Naive thymus-derived CD4-positive, alpha-beta T cell (primary cell): ENCODE data around the gene MAGI3. TPM values are rescaled to one million over a fixed set of nuclear protein-coding genes. Genes with fewer than 3 reads are reported as not detected.
A peak's percentile ranks its signal among the peaks of the same experiment; 100 is the strongest.

ENCODE experiments used
- ATAC-seq: fragments of 150-1000 bp; cut with Tn5 transposase; 2 replicates; pipeline ENCODE4 v1.10.0; 2021; ENCODE audit warnings: mild to moderate bottlenecking, moderate library complexity
- CTCF ChIA-PET: fragments of 350-600 bp; sonication (Branson Sonifier 250); formaldehyde crosslinking; loops from one replicate; lab custom pipeline; 2021; ENCODE audit warnings: antibody characterized with exemption; lab: Charles Lee
- POLR2A ChIA-PET: fragments of 350-600 bp; sonication (Branson Sonifier 250); formaldehyde crosslinking; loops from one replicate; lab custom pipeline; 2021; ENCODE audit warnings: antibody characterized with exemption, inconsistent platforms; lab: Charles Lee
- DNase-seq, 9 donors: peaks; one replicate each; pipeline versions ENCODE4 v3.0.0 to v3.0.0-alpha.2; 2020 to 2022; ENCODE audit warnings: mixed read lengths in 1 of 9
- H3K27ac ChIP-seq: one replicate; pipeline ENCODE4 v1.7.0; 2013; ENCODE audit warnings: mild to moderate bottlenecking, low read depth, low read length, moderate library complexity
- H3K27me3 ChIP-seq, 2 donors: one replicate each; pipeline ENCODE4 v1.7.0; 2013; ENCODE audit warnings: low read length in 2 of 2, mild to moderate bottlenecking in 2 of 2, moderate library complexity in 2 of 2; ENCODE audit not compliant: control insufficient read depth in 2 of 2, insufficient read depth in 2 of 2
- H3K36me3 ChIP-seq, 3 experiments: 1 replicate in 2 of 3; 2 replicates in 1 of 3; pipeline ENCODE4 v1.7.0; 2013; ENCODE audit warnings: low read length in 3 of 3, mild to moderate bottlenecking in 3 of 3, moderate library complexity in 1 of 3; ENCODE audit not compliant: insufficient read depth in 3 of 3, control insufficient read depth in 2 of 3
- H3K4me1 ChIP-seq, 2 donors: one replicate each; pipeline ENCODE4 v1.7.0; 2013; ENCODE audit warnings: low read length in 2 of 2, mild to moderate bottlenecking in 2 of 2, moderate library complexity in 1 of 2; ENCODE audit not compliant: control insufficient read depth in 2 of 2, insufficient read depth in 2 of 2
- H3K4me3 ChIP-seq: 2 replicates; pipeline ENCODE4 v1.7.0; 2013; ENCODE audit warnings: mild to moderate bottlenecking, low read length
- H3K9me3 ChIP-seq, 3 experiments: 1 replicate in 2 of 3; 2 replicates in 1 of 3; pipeline ENCODE4 v1.7.0; 2013; ENCODE audit warnings: low read length in 3 of 3; ENCODE audit not compliant: control insufficient read depth in 2 of 3
- H3K27ac Mint-ChIP-seq, 9 donors: one replicate each; pipeline ENCODE4 v1.8.0; 2020 to 2022; ENCODE audit warnings: mixed read lengths in 9 of 9, mild to moderate bottlenecking in 8 of 9, moderate library complexity in 5 of 9, inconsistent platforms in 2 of 9
- H3K27me3 Mint-ChIP-seq, 5 donors: one replicate each; pipeline ENCODE4 v1.8.0; 2021 to 2022; ENCODE audit warnings: mixed read lengths in 5 of 5, mild to moderate bottlenecking in 1 of 5
- H3K36me3 Mint-ChIP-seq, 5 donors: one replicate each; pipeline ENCODE4 v1.8.0; 2020 to 2022; ENCODE audit warnings: mixed read lengths in 5 of 5, mild to moderate bottlenecking in 3 of 5, inconsistent platforms in 1 of 5
- H3K4me1 Mint-ChIP-seq, 7 donors: one replicate each; pipeline ENCODE4 v1.8.0; 2020 to 2022; ENCODE audit warnings: mixed read lengths in 7 of 7, mild to moderate bottlenecking in 3 of 7, inconsistent platforms in 1 of 7
- H3K4me3 Mint-ChIP-seq, 10 donors: one replicate each; pipeline ENCODE4 v1.8.0; 2020 to 2022; ENCODE audit warnings: mild to moderate bottlenecking in 10 of 10, mixed read lengths in 10 of 10, moderate library complexity in 6 of 10, inconsistent platforms in 2 of 10
- H3K9me3 Mint-ChIP-seq, 11 donors: one replicate each; pipeline ENCODE4 v1.8.0; 2020 to 2022; ENCODE audit warnings: mixed read lengths in 11 of 11, mild to moderate bottlenecking in 4 of 11, inconsistent platforms in 1 of 11, moderate library complexity in 1 of 11
- intact Hi-C, 2 donors: fragments of 100-400 bp; cut with micrococcal nuclease; formaldehyde crosslinking; loops; one replicate each; pipeline ENCODE4 v1.15.1; 2023
- polyA plus RNA-seq, 2 donors: library from polyadenylated mRNA; unstranded; fragments of 300-500 nt; fragmentation: Illumina TruSeq; gene quantifications; one replicate each; pipeline ENCODE4 v1.2.3, GENCODE V29; 2021
- total RNA-seq, 6 experiments: library from RNA in 5 of 6; stranded (reverse) in 5 of 6; gene quantifications; 1 replicate in 5 of 6; 2 replicates in 1 of 6; pipeline ENCODE4 v1.2.3 and lab custom pipeline; 2021 to 2026

The MAGI3 gene
- total and polyA plus RNA-seq, 7 experiments from 2014 or later, result 3.6 to 8.8 (median 6.6) TPM

- CTCF ChIA-PET, result interaction anchor here (0.7 kb wide), 1 partner anchor 16 kb away, joined by 3 read pairs; no protein-coding TSS in a partner anchor
- H3K27me3 ChIP-seq, result no peaks in the 10 kb centered on the region
- H3K4me3 Mint-ChIP-seq, result no peak overlapping the region
- no peak overlapping the region for H3K4me3 ChIP-seq
- H3K27ac Mint-ChIP-seq, result no peak overlapping the region
- no peak overlapping the region for H3K27ac ChIP-seq
- POLR2A ChIA-PET, result no interaction called here
- intact Hi-C loops, result no loop called here
- DNase-seq (no peak), ATAC-seq (no peak)
- H3K4me1 ChIP-seq, result no peaks in the 10 kb centered on the region
- H3K9me3 Mint-ChIP-seq, result no peaks in the 10 kb centered on the region
- peaks cover 0 to 2% (median 0%) of the 10 kb centered on the region in 7 donors for H3K4me1 Mint-ChIP-seq
- H3K36me3 Mint-ChIP-seq, result peaks cover 0 to 27% (median 2%) of the 10 kb centered on the region in 5 donors
- H3K9me3 ChIP-seq, result no peaks in the 10 kb centered on the region
- H3K27me3 Mint-ChIP-seq, result no peaks in the 10 kb centered on the region
- H3K36me3 ChIP-seq, result no peaks in the 10 kb centered on the region
These were observed 264.6 kb downstream of the MAGI3 start for GRCh38 chr1:113654883-113655282.

- DNase-seq (no peak), ATAC-seq (no peak)
- Mint-ChIP-seq H3K4me1 (no peaks in the 10 kb centered on the region), H3K27me3 (no peaks in the 10 kb centered on the region), H3K4me3 (no peak overlapping the region), H3K27ac (no peak overlapping the region), H3K9me3 (no peaks in the 10 kb centered on the region), H3K36me3 (peaks cover 0 to 19% (median 4%) of the 10 kb centered on the region in 5 donors)
- Histone ChIP-seq H3K4me1 (no peaks in the 10 kb centered on the region), H3K27me3 (no peaks in the 10 kb centered on the region), H3K36me3 (no peaks in the 10 kb centered on the region), H3K27ac (no peak overlapping the region), H3K9me3 (no peaks in the 10 kb centered on the region), H3K4me3 (no peak overlapping the region)
- ChIA-PET POLR2A (no interaction called here), CTCF (no interaction called here)
- intact Hi-C loops, result no loop called here
These were observed 266.8 kb downstream of the MAGI3 start for GRCh38 chr1:113657126-113657525.

- intact Hi-C loops, result no loop called here
- Mint-ChIP-seq H3K27ac (no peak overlapping the region), H3K9me3 (no peaks in the 10 kb centered on the region), H3K4me3 (no peak overlapping the region), H3K27me3 (no peaks in the 10 kb centered on the region), H3K36me3 (peaks cover 0 to 17% (median 4%) of the 10 kb centered on the region in 5 donors), H3K4me1 (no peaks in the 10 kb centered on the region)
- H3K4me1 ChIP-seq, result no peaks in the 10 kb centered on the region
- no peaks in the 10 kb centered on the region for H3K9me3 ChIP-seq
- H3K36me3 ChIP-seq, result no peaks in the 10 kb centered on the region
- ATAC-seq (no peak), DNase-seq (no peak)
- no peak overlapping the region for H3K4me3 ChIP-seq
- CTCF ChIA-PET, result no interaction called here
- POLR2A ChIA-PET, result interaction anchor here (0.7 kb wide), 1 partner anchor 193 kb away, joined by 3 read pairs; no protein-coding TSS in a partner anchor
- no peaks in the 10 kb centered on the region for H3K27me3 ChIP-seq
- H3K27ac ChIP-seq, result no peak overlapping the region
These were observed 267.3 kb downstream of the MAGI3 start for GRCh38 chr1:113657556-113658063.

- intact Hi-C loops, result no loop called here
- H3K36me3 Mint-ChIP-seq, result peaks cover 0 to 13% (median 4%) of the 10 kb centered on the region in 5 donors
- Histone ChIP-seq H3K36me3 (no peaks in the 10 kb centered on the region), H3K27me3 (no peaks in the 10 kb centered on the region), H3K4me1 (no peaks in the 10 kb centered on the region), H3K4me3 (no peak overlapping the region), H3K27ac (no peak overlapping the region), H3K9me3 (no peaks in the 10 kb centered on the region)
- H3K27ac Mint-ChIP-seq, result no peak overlapping the region
- DNase-seq, result no peak
- POLR2A ChIA-PET, result no interaction called here
- CTCF ChIA-PET, result no interaction called here
- no peaks in the 10 kb centered on the region for H3K27me3 Mint-ChIP-seq
- no peak overlapping the region for H3K4me3 Mint-ChIP-seq
- no peak for ATAC-seq
- H3K9me3 Mint-ChIP-seq, result no peaks in the 10 kb centered on the region
- H3K4me1 Mint-ChIP-seq, result no peaks in the 10 kb centered on the region
These were observed 268.7 kb downstream of the MAGI3 start for GRCh38 chr1:113659035-113659434.

GRCh38 chr1:113659556-113659955 lies 269.2 kb downstream of the MAGI3 start:
- no peaks in the 10 kb centered on the region for H3K4me1 Mint-ChIP-seq
- no peak for ATAC-seq
- H3K27me3 ChIP-seq, result no peaks in the 10 kb centered on the region

GRCh38 chr1:113660088-113660487 lies 269.8 kb downstream of the MAGI3 start:
- ChIA-PET CTCF (no interaction called here), POLR2A (no interaction called here)
- H3K27me3 Mint-ChIP-seq, result no peaks in the 10 kb centered on the region

More at GRCh38 chr1:113659556-113659955, 269.2 kb downstream of the MAGI3 start:
- ChIA-PET CTCF (no interaction called here), POLR2A (no interaction called here)
- Histone ChIP-seq H3K4me3 (no peak overlapping the region), H3K36me3 (no peaks in the 10 kb centered on the region), H3K4me1 (no peaks in the 10 kb centered on the region), H3K9me3 (no peaks in the 10 kb centered on the region), H3K27ac (no peak overlapping the region)
- no peak overlapping the region for H3K4me3 Mint-ChIP-seq
- no peak overlapping the region for H3K27ac Mint-ChIP-seq
- peaks cover 0 to 12% (median 4%) of the 10 kb centered on the region in 5 donors for H3K36me3 Mint-ChIP-seq
- no peak for DNase-seq
- H3K9me3 Mint-ChIP-seq, result no peaks in the 10 kb centered on the region
- no peaks in the 10 kb centered on the region for H3K27me3 Mint-ChIP-seq
- intact Hi-C loops, result no loop called here

GRCh38 chr1:113662101-113662500 lies 271.8 kb downstream of the MAGI3 start:
- Mint-ChIP-seq H3K27me3 (no peaks in the 10 kb centered on the region), H3K4me3 (no peak overlapping the region), H3K36me3 (peaks cover 2 to 20% (median 6%) of the 10 kb centered on the region in 5 donors), H3K4me1 (no peaks in the 10 kb centered on the region), H3K9me3 (no peaks in the 10 kb centered on the region), H3K27ac (peak overlapping the region in 1 of 9 donors; percentile 2)
- POLR2A ChIA-PET, result no interaction called here
- no peak for ATAC-seq
- no peak overlapping the region for H3K27ac ChIP-seq
- no peak for DNase-seq
- no peaks in the 10 kb centered on the region for H3K4me1 ChIP-seq
- no peaks in the 10 kb centered on the region for H3K36me3 ChIP-seq
- CTCF ChIA-PET, result no interaction called here
- no peaks in the 10 kb centered on the region for H3K27me3 ChIP-seq
- intact Hi-C loops, result no loop called here
- H3K9me3 ChIP-seq, result no peaks in the 10 kb centered on the region
- no peak overlapping the region for H3K4me3 ChIP-seq

More at GRCh38 chr1:113660088-113660487, 269.8 kb downstream of the MAGI3 start:
- H3K9me3 Mint-ChIP-seq, result no peaks in the 10 kb centered on the region
- peaks cover 0 to 12% (median 0%) of the 10 kb centered on the region in 5 donors for H3K36me3 Mint-ChIP-seq
- no peak overlapping the region for H3K27ac Mint-ChIP-seq
- Histone ChIP-seq H3K36me3 (no peaks in the 10 kb centered on the region), H3K9me3 (no peaks in the 10 kb centered on the region), H3K4me3 (no peak overlapping the region), H3K27ac (no peak overlapping the region), H3K27me3 (no peaks in the 10 kb centered on the region), H3K4me1 (no peaks in the 10 kb centered on the region)
- DNase-seq (no peak), ATAC-seq (no peak)
- no peak overlapping the region for H3K4me3 Mint-ChIP-seq
- H3K4me1 Mint-ChIP-seq, result no peaks in the 10 kb centered on the region
- intact Hi-C loops, result no loop called here
